PC-9 (cell line): ENCODE data around the gene SPON2. TPM values are rescaled to one million over a fixed set of nuclear protein-coding genes. Genes with fewer than 3 reads are reported as not detected.

Experiments
- BruUV-seq: library from RNA; stranded (reverse); fragments of 400-500 nt; replicated peaks from 2 replicates; lab custom pipeline; 2021; lab: Mats Ljungman, UMichigan
- CTCF ChIA-PET: fragments of 300-600 bp; sonication (Branson Sonifier 250); formaldehyde crosslinking; loops from one replicate; lab custom pipeline; 2022; ENCODE audit warnings: antibody characterized with exemption; lab: Charles Lee
- POLR2A ChIA-PET: fragments of 300-600 bp; sonication (Branson Sonifier 250); formaldehyde crosslinking; loops from one replicate; lab custom pipeline; 2022; ENCODE audit warnings: antibody characterized with exemption; ENCODE audit not compliant: unreplicated experiment; lab: Charles Lee
- DNase-seq, 2 experiments: peaks; one replicate each; pipeline versions ENCODE4 v3.0.0 to v3.0.0-alpha.2; 2015 to 2022; ENCODE audit warnings: mixed read lengths in 1 of 2
- H2AFZ ChIP-seq: fragments of 200-600 bp; sonication (generic); 2 replicates; pipeline ENCODE4 v1.8.1; 2017; ENCODE audit warnings: antibody characterized with exemption
- H3F3A ChIP-seq: fragments of 200-600 bp; sonication (generic); 2 replicates; pipeline ENCODE4 v1.8.1; 2017; ENCODE audit warnings: antibody characterized with exemption, mild to moderate bottlenecking, low read depth; ENCODE audit not compliant: insufficient read depth
- H3K27ac ChIP-seq: fragments of 200-600 bp; sonication (generic); 2 replicates; pipeline ENCODE4 v1.6.1; 2016; ENCODE audit warnings: mixed run types
- H3K27me3 ChIP-seq: fragments of 200-600 bp; sonication (generic); 2 replicates; pipeline ENCODE4 v1.6.1; 2016; ENCODE audit warnings: low read depth, mixed run types; ENCODE audit not compliant: insufficient read depth
- H3K36me3 ChIP-seq: fragments of 200-600 bp; sonication (generic); 2 replicates; pipeline ENCODE4 v1.6.1; 2016; ENCODE audit warnings: low read depth, mixed run types
- H3K4me1 ChIP-seq: fragments of 200-600 bp; sonication (generic); replicated peaks from 2 replicates; pipeline ENCODE4 v1.6.1; 2016; ENCODE audit warnings: mixed run types; ENCODE audit not compliant: insufficient read depth
- H3K4me2 ChIP-seq: fragments of 200-600 bp; sonication (generic); 2 replicates; pipeline ENCODE4 v1.6.1; 2017; ENCODE audit warnings: mixed run types
- H3K4me3 ChIP-seq: fragments of 200-600 bp; sonication (generic); 2 replicates; pipeline ENCODE4 v1.6.1; 2016; ENCODE audit warnings: mixed run types
- H3K79me2 ChIP-seq: fragments of 200-600 bp; sonication (generic); 2 replicates; pipeline ENCODE4 v1.6.1; 2017; ENCODE audit warnings: low read depth, mixed run types
- H3K9me2 ChIP-seq: fragments of 200-600 bp; sonication (generic); 2 replicates; pipeline ENCODE4 v1.8.1; 2017; ENCODE audit warnings: mild to moderate bottlenecking; ENCODE audit not compliant: insufficient read depth
- H3K9me3 ChIP-seq: fragments of 200-600 bp; sonication (generic); 2 replicates; pipeline ENCODE4 v1.8.1; 2016; ENCODE audit warnings: low read depth; ENCODE audit not compliant: insufficient read depth
- H4K20me1 ChIP-seq: fragments of 200-600 bp; sonication (generic); 2 replicates; pipeline ENCODE4 v1.8.1; 2017; ENCODE audit not compliant: insufficient read depth
- CTCF ChIP-seq: fragments of 200-600 bp; sonication (generic); conservative IDR thresholded peaks from 2 replicates; pipeline ENCODE4 v1.6.1; 2017; ENCODE audit warnings: mixed run types, antibody characterized with exemption, mild to moderate bottlenecking, moderate library complexity
- EZH2 ChIP-seq: fragments of 200-600 bp; sonication (generic); IDR thresholded peaks from 2 replicates; pipeline ENCODE4 v1.8.0; 2017; ENCODE audit warnings: antibody characterized with exemption, low read depth
- intact Hi-C: fragments of 100-400 bp; cut with micrococcal nuclease; formaldehyde crosslinking; loops from one replicate; pipeline ENCODE4 v1.10.0; 2022; ENCODE audit not compliant: unreplicated experiment
- total RNA-seq: library from RNA; stranded (reverse); gene quantifications from 2 replicates; pipeline ENCODE4 v1.2.3, GENCODE V29; 2021

The SPON2 gene
- total RNA-seq, 1 experiment from 2014 or later = 2.0 TPM

- CTCF ChIA-PET = no interaction called here
- Histone ChIP-seq H4K20me1 (no peaks in the 10 kb centered on the region), H3F3A (peaks cover 13% of the 10 kb centered on the region; the same call in 1 of the 2 replicates), H3K79me2 (no peaks in the 10 kb centered on the region), H3K9me3 (no peaks in the 10 kb centered on the region), H3K4me3 (no peak overlapping the region), H3K4me1 (peaks cover 17% of the 10 kb centered on the region), H2AFZ (no peak overlapping the region), H3K36me3 (no peaks in the 10 kb centered on the region), H3K9me2 (no peaks in the 10 kb centered on the region), H3K4me2 (no peak overlapping the region), H3K27ac (no peak overlapping the region), H3K27me3 (no peaks in the 10 kb centered on the region; the same call in 1 of the 2 replicates)
- POLR2A ChIA-PET = no interaction called here
- no peak for DNase-seq
- no TSS peak for BruUV-seq
- TF ChIP-seq EZH2 (no peak), CTCF (no peak)
- intact Hi-C loops = no loop called here
These were observed 21.0 kb upstream of the SPON2 start for GRCh38 chr4:1193206-1194009.

GRCh38 chr4:1192493-1193205 is 20.3 kb upstream of the SPON2 start:
- TF ChIP-seq CTCF (no peak), EZH2 (no peak)
- Histone ChIP-seq H3K79me2 (no peaks in the 10 kb centered on the region), H3K27me3 (no peaks in the 10 kb centered on the region; the same call in 1 of the 2 replicates), H3K4me1 (peaks cover 17% of the 10 kb centered on the region), H3K4me3 (peak overlapping the region; percentile 7; the same call in 1 of the 2 replicates), H3F3A (peaks cover 13% of the 10 kb centered on the region; the same call in 1 of the 2 replicates), H3K9me3 (no peaks in the 10 kb centered on the region), H3K4me2 (peak overlapping the region; percentile 54), H4K20me1 (no peaks in the 10 kb centered on the region), H3K9me2 (no peaks in the 10 kb centered on the region), H2AFZ (peak overlapping the region; percentile 64; the same call in 1 of the 2 replicates), H3K36me3 (no peaks in the 10 kb centered on the region), H3K27ac (peak overlapping the region; percentile 14)
- intact Hi-C loops = no loop called here
- POLR2A ChIA-PET = no interaction called here
- CTCF ChIA-PET = interaction anchor here (0.7 kb wide), 1 partner anchor 21 kb away, joined by 3 read pairs; no protein-coding TSS in a partner anchor
- BruUV-seq = no TSS peak
- no peak for DNase-seq

DNA sequence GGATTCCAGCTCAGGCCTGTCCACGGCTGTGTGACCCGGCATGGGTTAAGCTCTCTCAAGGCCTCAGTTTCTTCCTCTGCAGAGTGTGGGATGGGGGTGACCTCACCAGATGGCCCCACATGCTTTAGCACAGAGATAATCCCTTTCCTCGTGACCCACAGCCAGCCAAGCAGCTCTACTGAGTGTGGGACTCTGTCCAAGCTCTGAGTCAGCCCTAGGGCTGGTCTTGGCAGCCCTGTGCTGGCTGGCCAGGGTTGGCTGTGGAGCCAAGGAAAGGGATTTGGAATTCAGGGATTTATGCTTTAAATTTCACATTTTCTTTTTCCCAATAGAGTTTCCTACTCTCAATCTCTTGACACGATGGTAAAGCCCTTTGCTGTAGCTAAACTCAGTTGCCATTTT is 19.7 kb upstream of the SPON2 start:
- no peak for TF ChIP-seq CTCF
- TF ChIP-seq EZH2 = no peak
- intact Hi-C loops = no loop called here
- ChIA-PET CTCF (interaction anchor here (0.7 kb wide), 1 partner anchor 20 kb away, joined by 3 read pairs; no protein-coding TSS in a partner anchor), POLR2A (interaction anchor here (0.7 kb wide), 1 partner anchor 42 kb away, joined by 4 read pairs; no protein-coding TSS in a partner anchor)
- no peaks in the 10 kb centered on the region for H3K9me3 ChIP-seq
- DNase-seq = peak; percentile 68
- H3K27me3 ChIP-seq = no peaks in the 10 kb centered on the region; the same call in 1 of the 2 replicates
- peak overlapping the region; percentile 14 for H3K27ac ChIP-seq
- peaks cover 17% of the 10 kb centered on the region for H3K4me1 ChIP-seq
- H3K79me2 ChIP-seq = no peaks in the 10 kb centered on the region
- peak overlapping the region; percentile 7; the same call in 1 of the 2 replicates for H3K4me3 ChIP-seq
- H4K20me1 ChIP-seq = no peaks in the 10 kb centered on the region
- no peaks in the 10 kb centered on the region for H3K36me3 ChIP-seq
- no peaks in the 10 kb centered on the region for H3K9me2 ChIP-seq
- peak overlapping the region; percentile 54 for H3K4me2 ChIP-seq
- H2AFZ ChIP-seq = peak overlapping the region; percentile 64; the same call in 1 of the 2 replicates
- peaks cover 13% of the 10 kb centered on the region; the same call in 1 of the 2 replicates for H3F3A ChIP-seq
- BruUV-seq = no TSS peak
